SK-N-SH (cell line): ENCODE measurements around the gene SH3PXD2A. TPM values are rescaled to one million over a fixed set of nuclear protein-coding genes. Genes with fewer than 3 reads are reported as not detected.

Experiments
- CTCF ChIA-PET: fragments of 300-600, 350-600 bp; formaldehyde crosslinking; extraction: SDS; loops from one replicate; lab custom pipeline; 2021; lab: Yijun Ruan, JAX
- POLR2A ChIA-PET: fragments of 350-600 bp; sonication (Branson Sonifier 250); formaldehyde crosslinking; extraction: SDS; loops from one replicate; lab custom pipeline; 2020; ENCODE audit warnings: antibody characterized with exemption, inconsistent platforms; lab: Yijun Ruan, JAX
- DNase-seq: peaks from one replicate; pipeline ENCODE4 v3.0.0; 2012
- H2AFZ ChIP-seq: fragments of 200-600 bp; sonication (generic); 2 replicates; pipeline ENCODE4 v1.8.1; 2016; ENCODE audit warnings: antibody characterized with exemption, mild to moderate bottlenecking, low read depth
- H3F3A ChIP-seq: fragments of 200-600 bp; sonication (generic); replicated peaks from 2 replicates; pipeline ENCODE3; 2016; ENCODE audit warnings: antibody characterized with exemption, mild to moderate bottlenecking; ENCODE audit not compliant: insufficient read depth
- H3K27ac ChIP-seq, 2 experiments: fragments of 200-500 bp in 1 of 2; fragments of 200-600 bp in 1 of 2; sonication (Bioruptor generic) in 1 of 2; sonication (generic), shearing (Covaris generic) in 1 of 2; 2 replicates each; pipeline versions ENCODE4 v1.5.1 to v1.6.1; 2014 to 2016; ENCODE audit warnings: low read depth in 2 of 2, inconsistent platforms in 1 of 2, low read length in 1 of 2, mild to moderate bottlenecking in 1 of 2, mixed read lengths in 1 of 2
- H3K27me3 ChIP-seq: fragments of 200-600 bp; sonication (generic), shearing (Covaris generic); 2 replicates; pipeline ENCODE4 v1.6.1; 2016; ENCODE audit warnings: mixed run types; ENCODE audit not compliant: insufficient read depth
- H3K36me3 ChIP-seq, 2 experiments: fragments of 200-500 bp in 1 of 2; fragments of 200-600 bp in 1 of 2; sonication (Bioruptor generic) in 1 of 2; sonication (generic) in 1 of 2; replicated peaks in 1 of 2; 2 replicates each; pipeline versions ENCODE3 to v1.5.1; 2014 to 2016; ENCODE audit warnings: low read length in 1 of 2, mild to moderate bottlenecking in 1 of 2; ENCODE audit not compliant: insufficient read depth in 2 of 2, control insufficient read depth in 1 of 2
- H3K4me1 ChIP-seq, 2 experiments: fragments of 200-500 bp in 1 of 2; fragments of 200-600 bp in 1 of 2; sonication (Bioruptor generic) in 1 of 2; sonication (generic), shearing (Covaris generic) in 1 of 2; 2 replicates each; pipeline versions ENCODE4 v1.5.1 to v1.6.1; 2014 to 2016; ENCODE audit warnings: low read depth in 1 of 2, low read length in 1 of 2, mixed run types in 1 of 2; ENCODE audit not compliant: insufficient read depth in 2 of 2, control insufficient read depth in 1 of 2
- H3K4me2 ChIP-seq: fragments of 200-600 bp; sonication (generic), shearing (Covaris generic); 2 replicates; pipeline ENCODE4 v1.6.1; 2017; ENCODE audit warnings: mixed run types
- H3K4me3 ChIP-seq, 2 experiments: fragments of 200-500 bp in 1 of 2; fragments of 200-600 bp in 1 of 2; sonication (Bioruptor generic) in 1 of 2; sonication (generic), shearing (Covaris generic) in 1 of 2; 2 replicates each; pipeline versions ENCODE4 v1.5.1 to v1.8.1; 2014 to 2016; ENCODE audit warnings: low read depth in 2 of 2, inconsistent platforms in 1 of 2, low read length in 1 of 2, mild to moderate bottlenecking in 1 of 2, mixed read lengths in 1 of 2, moderate library complexity in 1 of 2
- H3K79me2 ChIP-seq: fragments of 200-600 bp; sonication (generic); 2 replicates; pipeline ENCODE4 v1.8.1; 2017; ENCODE audit warnings: mild to moderate bottlenecking; ENCODE audit not compliant: insufficient read depth
- H3K9ac ChIP-seq: fragments of 200-600 bp; sonication (generic); 2 replicates; pipeline ENCODE4 v1.6.1; 2017; ENCODE audit warnings: mixed run types
- H3K9me2 ChIP-seq: fragments of 200-600 bp; sonication (generic); 2 replicates; pipeline ENCODE4 v1.6.1; 2017; ENCODE audit warnings: mixed run types
- H3K9me3 ChIP-seq: fragments of 200-600 bp; sonication (generic); 2 replicates; pipeline ENCODE4 v1.6.1; 2017; ENCODE audit warnings: mixed run types, mild to moderate bottlenecking, moderate library complexity
- H4K20me1 ChIP-seq: fragments of 200-600 bp; sonication (generic); 2 replicates; pipeline ENCODE4 v1.6.1; 2017; ENCODE audit warnings: mild to moderate bottlenecking, mixed run types; ENCODE audit not compliant: insufficient read depth
- CTCF ChIP-seq: fragments of 200-600 bp; sonication (generic); IDR thresholded peaks from 2 replicates; pipeline ENCODE4 v1.6.1; 2017; ENCODE audit warnings: antibody characterized with exemption, mild to moderate bottlenecking, moderate library complexity
- ELF1 ChIP-seq: IDR thresholded peaks from 2 replicates; pipeline ENCODE4 v1.4.0; 2012
- EP300 ChIP-seq, 2 experiments: IDR thresholded peaks; 2 replicates each; pipeline versions ENCODE4 v1.4.0 to v1.6.1; 2012; ENCODE audit warnings: borderline replicate concordance in 1 of 2, low read depth in 1 of 2, low read length in 1 of 2
- EZH2phosphoT487 ChIP-seq: fragments of 200-600 bp; sonication (generic); IDR thresholded peaks from 2 replicates; pipeline ENCODE4 v1.6.1; 2017; ENCODE audit warnings: low read depth, mixed run types, mild to moderate bottlenecking, antibody characterized with exemption, moderate library complexity, borderline replicate concordance
- FOXJ3 ChIP-seq: sonication (generic); formaldehyde crosslinking; IDR thresholded peaks from 2 replicates; pipeline ENCODE4 v1.5.1; 2020; ENCODE audit warnings: mild to moderate bottlenecking, missing genetic modification reagents
- GABPA ChIP-seq: IDR thresholded peaks from 2 replicates; pipeline ENCODE4 v1.4.0; 2012; ENCODE audit warnings: low read depth, mild to moderate bottlenecking
- IRF3 ChIP-seq: fragments of 150-350 bp; IDR thresholded peaks from 2 replicates; pipeline ENCODE4 v1.6.1; 2016; ENCODE audit warnings: mild to moderate bottlenecking, low read depth, low read length
- JUND ChIP-seq: IDR thresholded peaks from 2 replicates; pipeline ENCODE4 v1.4.0; 2012
- NFIC ChIP-seq: IDR thresholded peaks from 2 replicates; pipeline ENCODE4 v1.4.0; 2012; ENCODE audit warnings: borderline replicate concordance
- NRF1 ChIP-seq: IDR thresholded peaks from 2 replicates; pipeline ENCODE4 v1.6.1; 2012; ENCODE audit warnings: low read depth, mild to moderate bottlenecking, low read length
- RAD21 ChIP-seq: IDR thresholded peaks from 2 replicates; pipeline ENCODE4 v1.6.1; 2012; ENCODE audit warnings: mild to moderate bottlenecking, low read length
- RCOR1 ChIP-seq: fragments of 150-350 bp; IDR thresholded peaks from 2 replicates; pipeline ENCODE4 v1.6.1; 2017; ENCODE audit warnings: antibody characterized with exemption, low read length
- RXRA ChIP-seq: IDR thresholded peaks from 2 replicates; pipeline ENCODE4 v1.4.0; 2012; ENCODE audit warnings: low read depth, mild to moderate bottlenecking, borderline replicate concordance
- SIN3A ChIP-seq: IDR thresholded peaks from 2 replicates; pipeline ENCODE4 v1.6.1; 2012; ENCODE audit warnings: low read depth, mild to moderate bottlenecking, low read length, moderate library complexity, borderline replicate concordance
- TEAD4 ChIP-seq: IDR thresholded peaks from 2 replicates; pipeline ENCODE4 v1.4.0; 2012; ENCODE audit warnings: mild to moderate bottlenecking, borderline replicate concordance; ENCODE audit not compliant: insufficient read depth
- YY1 ChIP-seq: IDR thresholded peaks from 2 replicates; pipeline ENCODE4 v1.4.0; 2012; ENCODE audit warnings: low read depth, mild to moderate bottlenecking
- WGBS: methylation state at CpG from one replicate; pipeline ENCODE4 v1.1.6; 2017; ENCODE audit warnings: low lambda C conversion rate; 5-methylcytosine and 5-hydroxymethylcytosine counted together
- polyA plus RNA-seq, 3 experiments: library from polyadenylated mRNA; depleted of rRNA; stranded (reverse); fragments of >200 nt; gene quantifications; 2 replicates each; pipeline ENCODE4 v1.2.3, GENCODE V29; 2012
- TF ChIP-seq, protein P1 (sequence below): fragments of 150-350 bp; IDR thresholded peaks from 2 replicates; pipeline ENCODE4 v1.6.1; 2017; ENCODE audit warnings: antibody characterized with exemption, low read length, low read depth, borderline replicate concordance

SH3PXD2A gene
- polyA plus RNA-seq, 1 of the 3 experiments (the other 2 are of a cell fraction) = 2.5 TPM

DNA sequence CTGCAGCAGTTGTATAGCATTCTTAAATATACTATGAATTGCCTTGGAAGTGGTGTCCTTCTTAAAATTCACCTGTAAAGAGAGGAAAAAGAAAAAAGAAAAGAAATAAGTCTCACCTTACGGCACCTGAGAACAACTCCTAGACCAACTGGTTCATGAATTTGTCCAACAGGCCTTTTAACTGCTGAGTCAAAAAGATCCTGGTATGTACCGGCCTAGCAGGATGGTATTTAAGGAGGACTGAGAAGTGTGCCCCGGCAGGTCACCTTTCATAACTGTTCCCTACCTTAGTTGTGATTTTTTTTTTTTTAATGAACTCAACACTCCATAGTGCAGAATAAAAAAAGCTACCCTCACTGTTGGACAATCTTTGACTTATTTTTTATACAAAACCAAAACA lies 36.8 kb upstream of the SH3PXD2A start:
- H3K9ac ChIP-seq = no peak overlapping the region
- no peaks in the 10 kb centered on the region for H3K9me3 ChIP-seq
- DNase-seq = no peak
- TF ChIP-seq ELF1 (no peak), RCOR1 (no peak), JUND (no peak), IRF3 (no peak), GABPA (no peak), TEAD4 (no peak), YY1 (no peak), EP300 (IDR thresholded peaks at IDR 0.05; ENCODE audit: borderline replicate concordance in 1 of 2, low read depth in 1 of 2, low read length in 1 of 2) (no peak), CTCF (no peak), FOXJ3 (no peak), NFIC (no peak), NRF1 (no peak), EZH2phosphoT487 (no peak), SIN3A (no peak), RAD21 (no peak), RXRA (no peak)
- TF ChIP-seq, protein P1, sequence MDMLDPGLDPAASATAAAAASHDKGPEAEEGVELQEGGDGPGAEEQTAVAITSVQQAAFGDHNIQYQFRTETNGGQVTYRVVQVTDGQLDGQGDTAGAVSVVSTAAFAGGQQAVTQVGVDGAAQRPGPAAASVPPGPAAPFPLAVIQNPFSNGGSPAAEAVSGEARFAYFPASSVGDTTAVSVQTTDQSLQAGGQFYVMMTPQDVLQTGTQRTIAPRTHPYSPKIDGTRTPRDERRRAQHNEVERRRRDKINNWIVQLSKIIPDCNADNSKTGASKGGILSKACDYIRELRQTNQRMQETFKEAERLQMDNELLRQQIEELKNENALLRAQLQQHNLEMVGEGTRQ = no peak
- 84% methylated on average over 3 of the region's 3 CpGs for WGBS
- no peak overlapping the region for H2AFZ ChIP-seq
- H3K27ac ChIP-seq = no peak overlapping the region
- H3K4me2 ChIP-seq = no peak overlapping the region
- peaks cover 17% of the 10 kb centered on the region for H3F3A ChIP-seq
- peaks cover 8 to 39% of the 10 kb centered on the region in 2 experiments for H3K4me1 ChIP-seq
- no peaks in the 10 kb centered on the region for H3K9me2 ChIP-seq
- H3K36me3 ChIP-seq = peaks cover 29% of the 10 kb centered on the region in 2 experiments
- no peaks in the 10 kb centered on the region for H3K27me3 ChIP-seq
- no peaks in the 10 kb centered on the region for H3K79me2 ChIP-seq
- CTCF ChIA-PET = interaction anchor here (1.1 to 2.0 kb wide), 2 partner anchors 179 to 230 kb away, joined by 3 to 6 read pairs; partner anchors contain the start of gene SFR1
- POLR2A ChIA-PET = no interaction called here
- no peak overlapping the region for H3K4me3 ChIP-seq
- no peaks in the 10 kb centered on the region for H4K20me1 ChIP-seq
